HepG2 (cell line): Measurements from ENCODE around the gene ACOXL. TPM values are rescaled to one million over a fixed set of nuclear protein-coding genes. Genes with fewer than 3 reads are reported as not detected.

Experiments used
- ATAC-seq: fragments of 200-7000 bp; cut with Tn5 transposase; 3 replicates; pipeline ENCODE4 v1.9.1; 2020; ENCODE audit warnings: mild to moderate bottlenecking, moderate library complexity
- BruUV-seq: library from RNA; stranded (reverse); fragments of 400-500 nt; replicated peaks from 2 replicates; lab custom pipeline; 2021; lab: Mats Ljungman, UMichigan
- CTCF ChIA-PET: fragments of 300-600 bp; formaldehyde crosslinking; extraction: SDS; loops from one replicate; lab custom pipeline; 2021; ENCODE audit warnings: low total read pairs, inconsistent platforms, low intra/inter-chr PET ratio; lab: Yijun Ruan, JAX
- POLR2A ChIA-PET: fragments of 350-600 bp; sonication (Branson Sonifier 250); formaldehyde crosslinking; loops from one replicate; lab custom pipeline; 2020; ENCODE audit warnings: antibody characterized with exemption, inconsistent platforms; lab: Yijun Ruan, JAX
- DNase-seq: peaks from one replicate; pipeline ENCODE4 v3.0.0-alpha.2; 2015; ENCODE audit warnings: low spot score
- FAIRE-seq: peaks from 3 replicates; lab custom pipeline; 2011; peaks lifted over from hg19 to GRCh38; lab: Jason Lieb, UNC
- H2AFZ ChIP-seq: one replicate; pipeline ENCODE4 v1.6.1; 2011; ENCODE audit warnings: low read length, inconsistent platforms
- H3K27ac ChIP-seq: fragments of 300-600 bp; 3 replicates; pipeline ENCODE4 v1.8.0; 2011; ENCODE audit warnings: mixed run types, mild to moderate bottlenecking, mixed read lengths, low read length, inconsistent platforms; ENCODE audit not compliant: insufficient read depth; ENCODE audit errors: extremely low read length
- H3K27me3 ChIP-seq, 2 experiments: fragments of 200-600 bp in 1 of 2; 2 replicates in 1 of 2; 3 replicates in 1 of 2; pipeline versions ENCODE4 v1.6.0 to v1.8.0; 2011; ENCODE audit warnings: low read length in 2 of 2, mild to moderate bottlenecking in 2 of 2, moderate library complexity in 2 of 2, inconsistent platforms in 1 of 2; ENCODE audit not compliant: insufficient read depth in 2 of 2, control insufficient read depth in 1 of 2
- H3K36me3 ChIP-seq, 2 experiments: fragments of 200-600 bp in 1 of 2; replicated peaks in 1 of 2; 2 replicates in 1 of 2; 3 replicates in 1 of 2; pipeline versions ENCODE4 v1.5.1 to v1.8.0; 2011; ENCODE audit warnings: low read length in 2 of 2, inconsistent platforms in 1 of 2; ENCODE audit not compliant: insufficient read depth in 2 of 2, control insufficient read depth in 1 of 2
- H3K4me1 ChIP-seq: 2 replicates; pipeline ENCODE4 v1.5.1; 2012; ENCODE audit warnings: low read length, inconsistent platforms; ENCODE audit not compliant: insufficient read depth
- H3K4me2 ChIP-seq: 2 replicates; pipeline ENCODE4 v1.6.0; 2011; ENCODE audit warnings: low read depth, low read length, inconsistent platforms
- H3K4me3 ChIP-seq, 3 experiments: fragments of 200-600 bp in 1 of 3; sonication (generic), shearing (Covaris generic) in 1 of 3; replicated peaks in 1 of 3; 2 replicates each; pipeline ENCODE4 v1.5.1; 2011 to 2016; ENCODE audit warnings: low read length in 3 of 3, inconsistent platforms in 2 of 3, low read depth in 2 of 3, mild to moderate bottlenecking in 2 of 3, control low read depth in 1 of 3, mixed read lengths in 1 of 3; ENCODE audit not compliant: insufficient read depth in 1 of 3
- H3K79me2 ChIP-seq: one replicate; pipeline ENCODE4 v1.6.1; 2011; ENCODE audit warnings: low read length, inconsistent platforms; ENCODE audit not compliant: insufficient read depth
- H3K9ac ChIP-seq: 2 replicates; pipeline ENCODE4 v1.6.0; 2011; ENCODE audit warnings: mild to moderate bottlenecking, low read depth, low read length, inconsistent platforms; ENCODE audit not compliant: insufficient read depth
- H3K9me3 ChIP-seq: 2 replicates; pipeline ENCODE4 v1.5.1; 2012; ENCODE audit warnings: mild to moderate bottlenecking, low read length
- H4K20me1 ChIP-seq: 2 replicates; pipeline ENCODE4 v1.6.0; 2011; ENCODE audit warnings: inconsistent platforms, mild to moderate bottlenecking, low read length, moderate library complexity; ENCODE audit not compliant: insufficient read depth
- AGO2 ChIP-seq: fragments of 200-400 bp; formaldehyde crosslinking; optimal IDR thresholded peaks from 2 replicates; pipeline ENCODE3; 2017; ENCODE audit warnings: mild to moderate bottlenecking, low read depth, low read length, moderate library complexity
- ELF4 ChIP-seq: sonication (generic); formaldehyde crosslinking; IDR thresholded peaks from 2 replicates; pipeline ENCODE4 v1.5.0; 2020; ENCODE audit warnings: missing genetic modification reagents, mild to moderate bottlenecking, moderate library complexity, borderline replicate concordance
- IKZF4 ChIP-seq: sonication (generic); formaldehyde crosslinking; IDR thresholded peaks from 2 replicates; pipeline ENCODE4 v1.5.1; 2020; ENCODE audit warnings: borderline replicate concordance, mild to moderate bottlenecking, low read depth, missing genetic modification reagents; ENCODE audit errors: not compliant biosample characterization
- KLF9 ChIP-seq: IDR thresholded peaks from 2 replicates; pipeline ENCODE4 v1.6.1; 2016; ENCODE audit warnings: low read depth
- MBD4 ChIP-seq: IDR thresholded peaks from 2 replicates; pipeline ENCODE4 v1.6.1; 2012; ENCODE audit warnings: low read length, inconsistent platforms, borderline replicate concordance
- SATB2 ChIP-seq: sonication (generic); formaldehyde crosslinking; IDR thresholded peaks from 2 replicates; pipeline ENCODE4 v1.5.0; 2020; ENCODE audit warnings: missing genetic modification reagents
- SP2 ChIP-seq: sonication (generic); formaldehyde crosslinking; IDR thresholded peaks from 2 replicates; pipeline ENCODE4 v1.5.1; 2020; ENCODE audit warnings: mild to moderate bottlenecking, missing genetic modification reagents
- TCF7L2 ChIP-seq: IDR thresholded peaks from 2 replicates; pipeline ENCODE4 v1.6.1; 2011; ENCODE audit warnings: mild to moderate bottlenecking, low read depth, low read length, moderate library complexity
- TGIF2 ChIP-seq: IDR thresholded peaks from 2 replicates; pipeline ENCODE4 v1.6.1; 2016; ENCODE audit warnings: control low read depth, missing compliant biosample characterization
- ZNF205 ChIP-seq: IDR thresholded peaks from 2 replicates; pipeline ENCODE4 v1.6.1; 2018; ENCODE audit warnings: missing biosample characterization, missing genetic modification reagents
- ZNF260 ChIP-seq: sonication (generic); formaldehyde crosslinking; IDR thresholded peaks from 2 replicates; pipeline ENCODE4 v1.4.0; 2020; ENCODE audit warnings: missing genetic modification reagents, low read depth, mild to moderate bottlenecking, borderline replicate concordance
- ZNF496 ChIP-seq: sonication (generic); formaldehyde crosslinking; IDR thresholded peaks from 2 replicates; pipeline ENCODE4 v1.8.1; 2023; ENCODE audit warnings: mild to moderate bottlenecking, moderate library complexity, missing genetic modification reagents; ENCODE audit not compliant: insufficient replicate concordance
- ZNF550 ChIP-seq: sonication (generic); formaldehyde crosslinking; IDR thresholded peaks from 2 replicates; pipeline ENCODE4 v1.4.0; 2020; ENCODE audit warnings: mild to moderate bottlenecking, missing genetic modification reagents, borderline replicate concordance
- ZNF567 ChIP-seq: sonication (generic); formaldehyde crosslinking; IDR thresholded peaks from 2 replicates; pipeline ENCODE4 v1.8.1; 2023; ENCODE audit warnings: mild to moderate bottlenecking, missing genetic modification reagents, borderline replicate concordance
- ZNF570 ChIP-seq: sonication (generic); formaldehyde crosslinking; IDR thresholded peaks from 2 replicates; pipeline ENCODE4 v1.4.0; 2020; ENCODE audit warnings: mild to moderate bottlenecking, missing genetic modification reagents, borderline replicate concordance
- ZNF629 ChIP-seq: sonication (generic); formaldehyde crosslinking; conservative IDR thresholded peaks from 2 replicates; pipeline ENCODE4 v1.5.0; 2020; ENCODE audit warnings: missing genetic modification reagents
- ZNF724P ChIP-seq: sonication (generic); formaldehyde crosslinking; IDR thresholded peaks from 2 replicates; pipeline ENCODE4 v1.8.0; 2022; ENCODE audit warnings: missing genetic modification reagents, borderline replicate concordance
- ZNF772 ChIP-seq: sonication (generic); formaldehyde crosslinking; IDR thresholded peaks from 2 replicates; pipeline ENCODE4 v1.5.0; 2020; ENCODE audit warnings: mild to moderate bottlenecking, missing genetic modification reagents
- WGBS: methylation state at CpG from one replicate; pipeline ENCODE4 v1.1.6; 2017; ENCODE audit warnings: low lambda C conversion rate; 5-methylcytosine and 5-hydroxymethylcytosine counted together
- in situ Hi-C: cut with HindIII; loops from 2 replicates; pipeline ENCODE4 v1.10.0; 2017; ENCODE audit warnings: low pct_unique_long_range_greater_than_20kb; ENCODE audit not compliant: extremely low pct_ligation_motif_present
- intact Hi-C: fragments of 100-400 bp; cut with micrococcal nuclease; formaldehyde crosslinking; loops from one replicate; pipeline ENCODE4 v1.10.0; 2022; ENCODE audit not compliant: unreplicated experiment
- polyA plus RNA-seq, 8 experiments: library from polyadenylated mRNA; depleted of rRNA in 3 of 8; stranded (reverse) in 7 of 8; unstranded in 1 of 8; fragments of >200 nt; fragmentation: Illumina TruSeq in 4 of 8; extraction: Trizol in 4 of 8; gene quantifications; 2 replicates each; pipeline versions ENCODE4 v1.2.1 to v1.2.3, GENCODE V29; 2011 to 2016; ENCODE audit warnings: low read depth in 4 of 8, missing spikeins in 1 of 8, mixed read lengths in 1 of 8; ENCODE audit not compliant: insufficient read depth in 1 of 8
- total RNA-seq, 5 experiments: library from RNA; depleted of rRNA; stranded (reverse); fragments of >200 nt; fragmentation: Illumina TruSeq; extraction: Trizol; gene quantifications; 2 replicates each; pipeline ENCODE4 v1.2.3, GENCODE V29; 2016; ENCODE audit warnings: low read depth in 1 of 5
- TF ChIP-seq, protein P1 (sequence below): sonication (generic); formaldehyde crosslinking; IDR thresholded peaks from 2 replicates; pipeline ENCODE4 v1.5.0; 2020; ENCODE audit warnings: missing genetic modification reagents

ACOXL gene
- total and polyA plus RNA-seq, 2 of the 13 experiments (the other 11 are each of a cell fraction or from before 2014, with no cell fraction given): not detected

DNA sequence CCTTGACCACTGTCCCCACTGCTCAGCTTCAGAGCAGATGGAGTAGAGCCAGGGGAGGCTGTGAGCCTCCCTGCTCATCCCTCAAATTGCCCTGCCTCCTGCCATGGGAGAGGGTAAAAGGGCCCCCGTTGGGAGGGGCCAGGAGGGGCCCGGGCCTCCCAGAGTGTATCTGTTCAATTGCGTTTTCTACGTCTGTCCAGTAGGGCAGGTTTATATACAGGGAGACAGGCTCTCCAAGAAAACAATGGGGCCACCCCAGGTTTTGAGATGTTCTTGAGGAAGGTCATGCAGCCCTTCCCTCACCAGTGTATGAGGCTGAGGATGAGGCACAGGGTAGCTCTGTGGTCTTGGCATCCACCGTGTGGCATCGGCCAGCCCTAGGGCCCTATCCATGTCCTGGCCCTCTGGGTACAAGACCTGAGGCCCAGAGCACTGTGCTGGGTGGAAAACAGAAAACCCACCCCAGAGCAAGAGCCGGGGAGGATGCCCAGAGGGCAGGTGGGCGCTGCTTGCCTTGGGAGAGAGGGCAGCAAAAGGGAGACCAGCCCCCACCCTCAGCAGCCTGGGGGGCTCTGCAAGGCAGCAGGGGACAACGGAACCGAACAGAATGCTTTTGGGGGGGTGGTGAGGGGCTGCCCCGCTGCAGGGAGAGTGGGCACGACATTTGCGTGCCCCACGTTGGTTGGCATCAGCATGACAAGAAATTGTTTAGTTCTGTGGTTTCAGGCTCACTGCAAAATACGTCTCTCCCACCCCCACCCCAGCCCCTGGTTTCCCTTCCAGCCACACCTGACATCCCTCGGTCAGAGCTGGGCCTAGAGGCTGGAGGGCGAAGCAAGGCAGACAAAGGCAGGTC lies 141.5 kb downstream of the ACOXL start:
- no peaks in the 10 kb centered on the region for H4K20me1 ChIP-seq
- no peak overlapping the region for H3K27ac ChIP-seq
- no peaks in the 10 kb centered on the region for H3K4me1 ChIP-seq
- no peaks in the 10 kb centered on the region for H3K9me3 ChIP-seq
- ATAC-seq (no peak), DNase-seq (no peak), FAIRE-seq (no peak)
- in situ Hi-C loops (no loop called here), intact Hi-C loops (no loop called here)
- no peaks in the 10 kb centered on the region for H3K36me3 ChIP-seq
- no peak overlapping the region for H3K4me2 ChIP-seq
- ChIA-PET CTCF (no interaction called here), POLR2A (no interaction called here)
- no peak overlapping the region for H3K9ac ChIP-seq
- 29% methylated on average over 16 of the region's 17 CpGs for WGBS
- H3K4me3 ChIP-seq: no peak overlapping the region
- H3K27me3 ChIP-seq: peaks cover 0 to 23% of the 10 kb centered on the region in 2 experiments; a peak in 3 of 5 replicates
- TF ChIP-seq IKZF4 (CRISPR knock-in tag) (no peak), ZNF260 (CRISPR knock-in tag) (no peak), AGO2 (no peak), SATB2 (CRISPR knock-in tag) (no peak), ZNF772 (CRISPR knock-in tag) (no peak), ZNF205 (CRISPR knock-in tag) (no peak), ZNF496 (CRISPR knock-in tag) (no peak), TGIF2 (CRISPR knock-in tag) (no peak), MBD4 (no peak), TCF7L2 (no peak), ELF4 (no peak), SP2 (no peak), KLF9 (no peak), ZNF724P (CRISPR knock-in tag) (no peak), ZNF567 (CRISPR knock-in tag) (no peak), ZNF550 (CRISPR knock-in tag) (no peak), ZNF629 (CRISPR knock-in tag) (no peak), ZNF570 (CRISPR knock-in tag) (no peak)
- TF ChIP-seq, protein P1, sequence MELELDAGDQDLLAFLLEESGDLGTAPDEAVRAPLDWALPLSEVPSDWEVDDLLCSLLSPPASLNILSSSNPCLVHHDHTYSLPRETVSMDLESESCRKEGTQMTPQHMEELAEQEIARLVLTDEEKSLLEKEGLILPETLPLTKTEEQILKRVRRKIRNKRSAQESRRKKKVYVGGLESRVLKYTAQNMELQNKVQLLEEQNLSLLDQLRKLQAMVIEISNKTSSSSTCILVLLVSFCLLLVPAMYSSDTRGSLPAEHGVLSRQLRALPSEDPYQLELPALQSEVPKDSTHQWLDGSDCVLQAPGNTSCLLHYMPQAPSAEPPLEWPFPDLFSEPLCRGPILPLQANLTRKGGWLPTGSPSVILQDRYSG (CRISPR knock-in tag): no peak
- no peak overlapping the region for H2AFZ ChIP-seq
- no TSS peak for BruUV-seq
- no peaks in the 10 kb centered on the region for H3K79me2 ChIP-seq
